HG03060 (cell line): ENCODE results near the gene SYCP2.

Experiments
- ATAC-seq: cut with Tn5 transposase; IDR thresholded peaks from one replicate; pipeline ENCODE4 v1.9.1; 2021; ENCODE audit warnings: low read depth, moderate number of reproducible peaks; ENCODE audit not compliant: unreplicated experiment

Gene SYCP2

GRCh38 chr20:59945731-59946130 lies 12.3 kb upstream of the SYCP2 start:
- ATAC-seq = no peak

- ATAC-seq = no peak
Observed at GRCh38 chr20:59945175-59945574, 11.7 kb upstream of the SYCP2 start.

- ATAC-seq = no peak
Observed at GRCh38 chr20:59944726-59945125, 11.3 kb upstream of the SYCP2 start.

- no peak for ATAC-seq
Observed at GRCh38 chr20:59942245-59942644, 8.8 kb upstream of the SYCP2 start.

GRCh38 chr20:59940956-59941294 lies 7.5 kb upstream of the SYCP2 start:
- no peak for ATAC-seq

- peak; percentile 75 for ATAC-seq
Observed at GRCh38 chr20:59940129-59940955, 6.9 kb upstream of the SYCP2 start, which contains the start of the genes FAM217B and PPP1R3D. Gene FAM217B (plus strand): TSS chr20:59940389. CDS start chr20:59943944, 3,555 bp downstream. Gene PPP1R3D (minus strand): TSS chr20:59940305. CDS start chr20:59939931, 374 bp downstream.

- peak; percentile 21 for ATAC-seq
Observed at GRCh38 chr20:59939879-59940128, 6.4 kb upstream of the SYCP2 start.

- no peak for ATAC-seq
Observed at GRCh38 chr20:59939052-59939878, 5.8 kb upstream of the SYCP2 start.

- no peak for ATAC-seq
Observed at GRCh38 chr20:59938696-59939051, 5.2 kb upstream of the SYCP2 start.

GRCh38 chr20:59938221-59938620 lies 4.8 kb upstream of the SYCP2 start:
- ATAC-seq = no peak

GRCh38 chr20:59937150-59937549 lies 3.7 kb upstream of the SYCP2 start:
- no peak for ATAC-seq

GRCh38 chr20:59936409-59936808 lies 3.0 kb upstream of the SYCP2 start:
- ATAC-seq = no peak

GRCh38 chr20:59935457-59936185 lies 2.2 kb upstream of the SYCP2 start:
- no peak for ATAC-seq

GRCh38 chr20:59933849-59934585 lies 580 bp upstream of the SYCP2 start:
- no peak for ATAC-seq

- no peak for ATAC-seq
Observed at GRCh38 chr20:59932616-59933295, 681 bp downstream of the SYCP2 start.

GRCh38 chr20:59931511-59932312 lies 1.7 kb downstream of the SYCP2 start:
- ATAC-seq = no peak

- ATAC-seq = no peak
Observed at GRCh38 chr20:59925899-59926298, 7.5 kb downstream of the SYCP2 start.

GRCh38 chr20:59925359-59925758 lies 8.1 kb downstream of the SYCP2 start:
- no peak for ATAC-seq

GRCh38 chr20:59923514-59923913 lies 9.9 kb downstream of the SYCP2 start:
- ATAC-seq = no peak
